Measurements from ENCODE around the gene POTEH.
"Not testable (repeated sequence)": the region's sequence is repeated elsewhere in the genome, so short reads cannot be mapped to it uniquely, and the experiment has no call there.

POTEH gene

GRCh38 chr22:15689749-15690125 is at the start of gene POTEH:
Gene POTEH, plus strand, starts transcription at chr22:15690026. Its CDS starts 52 bp downstream, at chr22:15690078.
- not testable (repeated sequence) for DNase-seq

- not testable (repeated sequence) for DNase-seq
Observed at GRCh38 chr22:15642288-15642861, 47.5 kb upstream of the POTEH start.

GRCh38 chr22:15651954-15652353 is 37.9 kb upstream of the POTEH start:
- DNase-seq = not testable (repeated sequence)

GRCh38 chr22:15652738-15653137 is 37.1 kb upstream of the POTEH start:
- not testable (repeated sequence) for DNase-seq

- not testable (repeated sequence) for DNase-seq
Observed at GRCh38 chr22:15653241-15653640, 36.6 kb upstream of the POTEH start.

GRCh38 chr22:15661102-15661501 is 28.7 kb upstream of the POTEH start:
- not testable (repeated sequence) for DNase-seq

- not testable (repeated sequence) for DNase-seq
Observed at GRCh38 chr22:15664682-15665081, 25.1 kb upstream of the POTEH start.

GRCh38 chr22:15665478-15665877 is 24.3 kb upstream of the POTEH start:
- DNase-seq = not testable (repeated sequence)

- DNase-seq = not testable (repeated sequence)
Observed at GRCh38 chr22:15669430-15669829, 20.4 kb upstream of the POTEH start.

GRCh38 chr22:15679702-15680101 is 10.1 kb upstream of the POTEH start:
- not testable (repeated sequence) for DNase-seq

GRCh38 chr22:15684115-15684514 is 5.7 kb upstream of the POTEH start:
- not testable (repeated sequence) for DNase-seq

GRCh38 chr22:15684695-15685094 is 5.1 kb upstream of the POTEH start:
- DNase-seq = not testable (repeated sequence)

GRCh38 chr22:15685641-15686040 is 4.2 kb upstream of the POTEH start:
- not testable (repeated sequence) for DNase-seq

- not testable (repeated sequence) for DNase-seq
Observed at GRCh38 chr22:15687086-15687485, 2.7 kb upstream of the POTEH start.

GRCh38 chr22:15687676-15688075 is 2.1 kb upstream of the POTEH start:
- DNase-seq = not testable (repeated sequence)

GRCh38 chr22:15688090-15688489 is 1.7 kb upstream of the POTEH start:
- not testable (repeated sequence) for DNase-seq

- not testable (repeated sequence) for DNase-seq
Observed at GRCh38 chr22:15689012-15689748, 646 bp upstream of the POTEH start.

GRCh38 chr22:15713600-15713999 is 23.8 kb downstream of the POTEH start:
- DNase-seq = not testable (repeated sequence)

GRCh38 chr22:15714125-15714524 is 24.3 kb downstream of the POTEH start:
- not testable (repeated sequence) for DNase-seq

GRCh38 chr22:15721884-15722283 is 32.1 kb downstream of the POTEH start:
- DNase-seq = not testable (repeated sequence)

GRCh38 chr22:15729209-15729917 is 39.5 kb downstream of the POTEH start:
- DNase-seq = not testable (repeated sequence)

- not testable (repeated sequence) for DNase-seq
Observed at GRCh38 chr22:15731023-15731422, 41.2 kb downstream of the POTEH start.

- DNase-seq = not testable (repeated sequence)
Observed at GRCh38 chr22:15734411-15734810, 44.6 kb downstream of the POTEH start.
